Left ventricle myocardium inferior (tissue), 1 donor: ENCODE data around the gene AICDA. TPM values are rescaled to one million over a fixed set of nuclear protein-coding genes. Genes with fewer than 3 reads are reported as not detected.

Source experiments
- DNase-seq: peaks from one replicate; pipeline ENCODE4 v3.0.0-alpha.2; 2020
- H3K27ac ChIP-seq: fragments of 200-600 bp; replicated peaks from 2 replicates; pipeline ENCODE4 v1.8.0; 2021
- H3K27me3 ChIP-seq: fragments of 200-600 bp; 2 replicates; pipeline ENCODE4 v1.8.0; 2021; ENCODE audit warnings: low read depth
- H3K36me3 ChIP-seq: fragments of 200-600 bp; 2 replicates; pipeline ENCODE4 v1.8.0; 2021
- H3K4me1 ChIP-seq: fragments of 200-600 bp; 2 replicates; pipeline ENCODE4 v1.8.0; 2021
- H3K4me3 ChIP-seq: fragments of 200-600 bp; 2 replicates; pipeline ENCODE4 v1.8.0; 2021; ENCODE audit warnings: mild to moderate bottlenecking, moderate library complexity
- H3K9me3 ChIP-seq: fragments of 200-600 bp; replicated peaks from 2 replicates; pipeline ENCODE4 v1.8.0; 2021
- CTCF ChIP-seq: fragments of 200-600 bp; IDR thresholded peaks from 2 replicates; pipeline ENCODE4 v1.8.0; 2021; ENCODE audit warnings: antibody characterized with exemption, mild to moderate bottlenecking, borderline replicate concordance
- intact Hi-C: fragments of 100-400 bp; cut with micrococcal nuclease; formaldehyde crosslinking; loops from one replicate; pipeline ENCODE4 v1.11.0; 2022
- total RNA-seq: library from RNA; stranded (reverse); fragmentation: NEBNext Ultra II Directional; extraction: Animal tissue kit (Norgen Biotek cat#: 25700); gene quantifications from one replicate; pipeline ENCODE4 v1.2.1, GENCODE V29; 2021
- donor health status: DM: no; HTN: yes; CAD: no; lungs with severe emphysema.

Gene AICDA
- total RNA-seq, 1 donor from 2014 or later: not detected

DNA sequence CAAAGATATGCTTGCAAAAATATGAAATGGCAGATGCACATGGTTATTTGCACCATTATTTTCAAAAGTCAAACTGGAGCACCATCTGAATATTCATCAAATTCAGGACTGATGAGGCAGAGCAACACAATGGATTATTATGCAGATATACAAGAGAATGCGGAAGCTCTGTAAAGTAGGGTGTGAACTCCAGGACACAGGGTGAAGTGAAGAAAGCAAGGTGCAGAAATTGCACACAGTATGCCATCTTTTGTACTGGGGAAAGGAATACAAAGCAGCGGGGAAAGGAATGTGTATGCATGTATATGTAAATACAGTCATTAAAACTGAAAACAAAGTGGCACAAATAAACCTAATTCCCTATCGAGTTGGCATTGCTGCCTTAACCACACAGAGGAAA is 49.3 kb downstream of the AICDA start:
- Histone ChIP-seq H3K27ac (no peak overlapping the region), H3K36me3 (no peaks in the 10 kb centered on the region), H3K27me3 (no peaks in the 10 kb centered on the region), H3K4me3 (no peak overlapping the region), H3K9me3 (peaks cover 24% of the 10 kb centered on the region), H3K4me1 (no peaks in the 10 kb centered on the region)
- no peak for DNase-seq
- intact Hi-C loops: no loop called here
- TF ChIP-seq CTCF: no peak

DNA sequence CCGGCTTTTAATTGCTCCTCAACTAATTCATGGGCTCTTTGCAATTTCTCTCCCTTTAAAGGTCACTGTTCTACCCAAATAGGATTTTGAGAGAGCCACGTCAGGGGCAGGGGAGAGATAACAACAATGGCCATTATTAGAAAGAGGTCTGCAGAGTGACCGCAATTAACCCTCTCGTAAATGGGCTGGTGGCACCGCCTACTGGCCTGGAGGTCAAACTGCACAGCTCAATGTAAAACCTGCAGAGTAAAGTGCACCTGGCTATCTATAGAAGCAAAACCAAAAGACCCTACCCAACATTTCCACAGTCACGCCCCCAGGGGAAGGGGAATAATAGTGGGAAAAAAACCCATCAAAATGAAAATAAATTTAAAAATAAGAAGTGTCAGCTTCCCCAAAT is 50.3 kb downstream of the AICDA start:
- Histone ChIP-seq H3K27ac (no peak overlapping the region), H3K9me3 (peaks cover 24% of the 10 kb centered on the region), H3K36me3 (no peaks in the 10 kb centered on the region), H3K27me3 (no peaks in the 10 kb centered on the region), H3K4me3 (no peak overlapping the region), H3K4me1 (no peaks in the 10 kb centered on the region)
- TF ChIP-seq CTCF: no peak
- no peak for DNase-seq
- intact Hi-C loops: no loop called here

GRCh38 chr12:8561011-8561410 is 51.6 kb downstream of the AICDA start:
- Histone ChIP-seq H3K9me3 (peaks cover 24% of the 10 kb centered on the region), H3K27ac (no peak overlapping the region), H3K4me1 (no peaks in the 10 kb centered on the region), H3K4me3 (no peak overlapping the region), H3K27me3 (no peaks in the 10 kb centered on the region), H3K36me3 (no peaks in the 10 kb centered on the region)
- TF ChIP-seq CTCF: no peak
- DNase-seq: no peak
- intact Hi-C loops: no loop called here

- H3K27me3 ChIP-seq: no peaks in the 10 kb centered on the region
- H3K4me1 ChIP-seq: no peaks in the 10 kb centered on the region
- peaks cover 24% of the 10 kb centered on the region for H3K9me3 ChIP-seq
- no peak for TF ChIP-seq CTCF
- H3K4me3 ChIP-seq: no peak overlapping the region
- no peak overlapping the region for H3K27ac ChIP-seq
- H3K36me3 ChIP-seq: no peaks in the 10 kb centered on the region
- intact Hi-C loops: no loop called here
- DNase-seq: no peak
Observed at GRCh38 chr12:8559676-8560075, 53.0 kb downstream of the AICDA start.

- peaks cover under 1% of the 10 kb centered on the region for H3K9me3 ChIP-seq
- intact Hi-C loops: no loop called here
- no peak for DNase-seq
- no peak for TF ChIP-seq CTCF
- no peaks in the 10 kb centered on the region for H3K36me3 ChIP-seq
- no peak overlapping the region for H3K4me3 ChIP-seq
- no peaks in the 10 kb centered on the region for H3K4me1 ChIP-seq
- H3K27ac ChIP-seq: no peak overlapping the region
- H3K27me3 ChIP-seq: no peaks in the 10 kb centered on the region
Observed at GRCh38 chr12:8556531-8557097, 56.0 kb downstream of the AICDA start.
